Measurements from ENCODE around the gene LYPLA2. TPM values are rescaled to one million over a fixed set of nuclear protein-coding genes. Genes with fewer than 3 reads are reported as not detected.

LYPLA2 gene
- total and polyA plus RNA-seq, 7 experiments from 2014 or later = 40.7 to 124 (median 56.2) TPM

GRCh38 chr1:23809751-23810171, 18.8 kb downstream of the LYPLA2 start:
- Histone ChIP-seq H3K4me1 (ENCODE audit: control insufficient read depth in 2 of 2, insufficient read depth in 2 of 2, low read length in 2 of 2) (peaks cover 0 to 10% of the 10 kb centered on the region in 2 donors), H3K4me3 (ENCODE audit: low read length) (no peak overlapping the region), H3K27ac (ENCODE audit: low read depth, low read length) (no peak overlapping the region), H3K36me3 (ENCODE audit: control insufficient read depth in 2 of 3, insufficient read depth in 3 of 3, low read length in 3 of 3) (peaks cover 0 to 32% (median 5%) of the 10 kb centered on the region in 3 experiments), H3K9me3 (ENCODE audit: control insufficient read depth in 2 of 3, low read length in 3 of 3) (no peaks in the 10 kb centered on the region), H3K27me3 (ENCODE audit: control insufficient read depth in 2 of 2, insufficient read depth in 2 of 2, low read length in 2 of 2) (no peaks in the 10 kb centered on the region)
- H3K27ac Mint-ChIP-seq = peak overlapping the region in 4 of 9 donors; percentile 46 to 79 (median 64)
- DNase-seq = peak; percentile 71 to 84 (median 80)
- POLR2A ChIA-PET = interaction anchor here (0.6 to 2.3 kb wide), 7 partner anchors 9 to 691 kb away, joined by 3 to 22 read pairs (median 5); partner anchors contain the start of genes GALE and HMGCL
- H3K4me1 Mint-ChIP-seq = peaks cover 15 to 30% (median 17%) of the 10 kb centered on the region in 7 donors
- peak; percentile 94 for ATAC-seq
- peaks cover 0 to 15% (median 4%) of the 10 kb centered on the region in 5 donors for H3K36me3 Mint-ChIP-seq
- H3K4me3 Mint-ChIP-seq = no peak overlapping the region
- intact Hi-C loops (cut with micrococcal nuclease) = loop anchor here (1.0 to 2.0 kb wide), 8 partner anchors 15 to 108 kb away; partner anchors contain the start of genes FUCA1 (in 2 of the 2) and HMGCL (in 2 of the 2)
- H3K9me3 Mint-ChIP-seq = no peaks in the 10 kb centered on the region
- no peaks in the 10 kb centered on the region for H3K27me3 Mint-ChIP-seq
- CTCF ChIA-PET = interaction anchor here (0.6 to 3.7 kb wide), 13 partner anchors 9 to 582 kb away, joined by 3 to 32 read pairs (median 4); partner anchors contain the start of gene FUCA1

GRCh38 chr1:23810818-23811540, 20.0 kb downstream of the LYPLA2 start:
- Histone ChIP-seq H3K9me3 (ENCODE audit: control insufficient read depth in 2 of 3, low read length in 3 of 3) (no peaks in the 10 kb centered on the region), H3K4me3 (ENCODE audit: low read length) (no peak overlapping the region), H3K4me1 (ENCODE audit: control insufficient read depth in 2 of 2, insufficient read depth in 2 of 2, low read length in 2 of 2) (peaks cover 0 to 10% of the 10 kb centered on the region in 2 donors), H3K27me3 (ENCODE audit: control insufficient read depth in 2 of 2, insufficient read depth in 2 of 2, low read length in 2 of 2) (no peaks in the 10 kb centered on the region), H3K36me3 (ENCODE audit: control insufficient read depth in 2 of 3, insufficient read depth in 3 of 3, low read length in 3 of 3) (peaks cover 0 to 36% (median 5%) of the 10 kb centered on the region in 3 experiments), H3K27ac (ENCODE audit: low read depth, low read length) (no peak overlapping the region)
- peaks cover 15 to 21% (median 17%) of the 10 kb centered on the region in 7 donors for H3K4me1 Mint-ChIP-seq
- H3K27me3 Mint-ChIP-seq = no peaks in the 10 kb centered on the region
- POLR2A ChIA-PET = interaction anchor here (0.9 to 3.9 kb wide), 4 partner anchors 10 to 144 kb away, joined by 4 to 22 read pairs (median 12); partner anchors contain the start of genes GALE and HMGCL
- peak overlapping the region in 6 of 9 donors; percentile 9 to 82 (median 60) for H3K27ac Mint-ChIP-seq
- intact Hi-C loops (cut with micrococcal nuclease) = loop anchor here in 1 of 2 donors (1.0 kb wide), 1 partner anchor 106 kb away; no protein-coding TSS in a partner anchor
- H3K4me3 Mint-ChIP-seq = no peak overlapping the region
- H3K36me3 Mint-ChIP-seq = peaks cover 0 to 16% (median 2%) of the 10 kb centered on the region in 5 donors
- no peaks in the 10 kb centered on the region for H3K9me3 Mint-ChIP-seq
- DNase-seq (peak in 8 of 9 donors; percentile 29 to 54 (median 50)), ATAC-seq (peak; percentile 82)
- CTCF ChIA-PET = interaction anchor here (0.7 to 3.7 kb wide), 15 partner anchors 8 to 106 kb away, joined by 3 to 32 read pairs (median 4); partner anchors contain the start of genes CNR2, FUCA1, GALE and HMGCL

- POLR2A ChIA-PET = interaction anchor here (3.9 kb wide), 1 partner anchor 13 kb away, joined by 20 read pairs; the partner anchor contains the start of gene GALE
- CTCF ChIA-PET = no interaction called here
- Mint-ChIP-seq H3K27ac (peak overlapping the region in 1 of 9 donors; percentile 5), H3K9me3 (no peaks in the 10 kb centered on the region), H3K4me1 (peaks cover 10 to 18% (median 17%) of the 10 kb centered on the region in 7 donors), H3K4me3 (no peak overlapping the region), H3K27me3 (no peaks in the 10 kb centered on the region), H3K36me3 (peaks cover 0 to 29% (median 7%) of the 10 kb centered on the region in 5 donors)
- Histone ChIP-seq H3K36me3 (ENCODE audit: control insufficient read depth in 2 of 3, insufficient read depth in 3 of 3, low read length in 3 of 3) (peaks cover 0 to 48% (median 11%) of the 10 kb centered on the region in 3 experiments), H3K9me3 (ENCODE audit: control insufficient read depth in 2 of 3, low read length in 3 of 3) (no peaks in the 10 kb centered on the region), H3K27me3 (ENCODE audit: control insufficient read depth in 2 of 2, insufficient read depth in 2 of 2, low read length in 2 of 2) (no peaks in the 10 kb centered on the region), H3K27ac (ENCODE audit: low read depth, low read length) (no peak overlapping the region), H3K4me3 (ENCODE audit: low read length) (no peak overlapping the region), H3K4me1 (ENCODE audit: control insufficient read depth in 2 of 2, insufficient read depth in 2 of 2, low read length in 2 of 2) (peaks cover 0 to 10% of the 10 kb centered on the region in 2 donors)
- DNase-seq = no peak
- no peak for ATAC-seq
- intact Hi-C loops (cut with micrococcal nuclease) = no loop called here
Observed at GRCh38 chr1:23814016-23814415, 23.1 kb downstream of the LYPLA2 start.

GRCh38 chr1:23816361-23816760, 25.4 kb downstream of the LYPLA2 start:
- no peaks in the 10 kb centered on the region for H3K27me3 ChIP-seq (ENCODE audit: control insufficient read depth in 2 of 2, insufficient read depth in 2 of 2, low read length in 2 of 2)
- POLR2A ChIA-PET = interaction anchor here (0.8 to 1.2 kb wide), 4 partner anchors 8 to 142 kb away, joined by 3 to 4 read pairs (median 3); no protein-coding TSS in a partner anchor
- CTCF ChIA-PET = interaction anchor here (0.6 to 1.5 kb wide), 3 partner anchors 8 to 160 kb away, joined by 3 to 4 read pairs (median 3); partner anchors contain the start of gene HMGCL
- ATAC-seq = no peak
- no peak overlapping the region for H3K27ac Mint-ChIP-seq
- H3K4me1 Mint-ChIP-seq = peaks cover 0 to 6% (median 1%) of the 10 kb centered on the region in 7 donors
- intact Hi-C loops (cut with micrococcal nuclease) = no loop called here
- H3K4me3 Mint-ChIP-seq = no peak overlapping the region
- H3K36me3 ChIP-seq (ENCODE audit: control insufficient read depth in 2 of 3, insufficient read depth in 3 of 3, low read length in 3 of 3) = peaks cover 0 to 58% (median 11%) of the 10 kb centered on the region in 3 experiments
- H3K27ac ChIP-seq (ENCODE audit: low read depth, low read length) = no peak overlapping the region
- no peaks in the 10 kb centered on the region for H3K9me3 Mint-ChIP-seq
- no peak for DNase-seq
- H3K4me3 ChIP-seq (ENCODE audit: low read length) = no peak overlapping the region
- no peaks in the 10 kb centered on the region for H3K9me3 ChIP-seq (ENCODE audit: control insufficient read depth in 2 of 3, low read length in 3 of 3)
- no peaks in the 10 kb centered on the region for H3K27me3 Mint-ChIP-seq
- H3K36me3 Mint-ChIP-seq = peaks cover 0 to 35% (median 10%) of the 10 kb centered on the region in 5 donors
- H3K4me1 ChIP-seq (ENCODE audit: control insufficient read depth in 2 of 2, insufficient read depth in 2 of 2, low read length in 2 of 2) = no peaks in the 10 kb centered on the region

GRCh38 chr1:23816906-23817305, 26.0 kb downstream of the LYPLA2 start:
- H3K4me3 Mint-ChIP-seq = no peak overlapping the region
- ATAC-seq (no peak), DNase-seq (no peak)
- H3K27ac Mint-ChIP-seq = no peak overlapping the region
- H3K36me3 Mint-ChIP-seq = peaks cover 0 to 33% (median 10%) of the 10 kb centered on the region in 5 donors
- Histone ChIP-seq H3K27me3 (ENCODE audit: control insufficient read depth in 2 of 2, insufficient read depth in 2 of 2, low read length in 2 of 2) (no peaks in the 10 kb centered on the region), H3K4me1 (ENCODE audit: control insufficient read depth in 2 of 2, insufficient read depth in 2 of 2, low read length in 2 of 2) (no peaks in the 10 kb centered on the region), H3K4me3 (ENCODE audit: low read length) (no peak overlapping the region), H3K9me3 (ENCODE audit: control insufficient read depth in 2 of 3, low read length in 3 of 3) (no peaks in the 10 kb centered on the region), H3K27ac (ENCODE audit: low read depth, low read length) (no peak overlapping the region), H3K36me3 (ENCODE audit: control insufficient read depth in 2 of 3, insufficient read depth in 3 of 3, low read length in 3 of 3) (peaks cover 0 to 56% (median 11%) of the 10 kb centered on the region in 3 experiments)
- POLR2A ChIA-PET = interaction anchor here (0.8 to 1.2 kb wide), 3 partner anchors 8 to 142 kb away, joined by 3 to 4 read pairs (median 3); no protein-coding TSS in a partner anchor
- peaks cover 0 to 6% (median 0%) of the 10 kb centered on the region in 7 donors for H3K4me1 Mint-ChIP-seq
- CTCF ChIA-PET = interaction anchor here (1.0 to 1.5 kb wide), 2 partner anchors 8 to 10 kb away, joined by 3 to 4 read pairs; partner anchors contain the start of gene HMGCL
- no peaks in the 10 kb centered on the region for H3K27me3 Mint-ChIP-seq
- intact Hi-C loops (cut with micrococcal nuclease) = no loop called here
- no peaks in the 10 kb centered on the region for H3K9me3 Mint-ChIP-seq

- CTCF ChIA-PET = interaction anchor here (1.5 kb wide), 1 partner anchor 11 kb away, joined by 4 read pairs; no protein-coding TSS in a partner anchor
- ATAC-seq = no peak
- peaks cover 0 to 30% (median 10%) of the 10 kb centered on the region in 5 donors for H3K36me3 Mint-ChIP-seq
Observed at GRCh38 chr1:23817633-23818032, 26.7 kb downstream of the LYPLA2 start.

More at GRCh38 chr1:23817633-23818032, 26.7 kb downstream of the LYPLA2 start:
- POLR2A ChIA-PET = interaction anchor here (0.5 kb wide), 1 partner anchor 746 kb away, joined by 3 read pairs; no protein-coding TSS in a partner anchor
- H3K4me1 Mint-ChIP-seq = peaks cover 0 to 6% (median 0%) of the 10 kb centered on the region in 7 donors
- H3K4me3 ChIP-seq (ENCODE audit: low read length) = no peak overlapping the region
- H3K36me3 ChIP-seq (ENCODE audit: control insufficient read depth in 2 of 3, insufficient read depth in 3 of 3, low read length in 3 of 3) = peaks cover 0 to 49% (median 11%) of the 10 kb centered on the region in 3 experiments
- no peak overlapping the region for H3K4me3 Mint-ChIP-seq
- H3K27me3 ChIP-seq (ENCODE audit: control insufficient read depth in 2 of 2, insufficient read depth in 2 of 2, low read length in 2 of 2) = no peaks in the 10 kb centered on the region
- no peaks in the 10 kb centered on the region for H3K27me3 Mint-ChIP-seq
- intact Hi-C loops (cut with micrococcal nuclease) = no loop called here
- no peaks in the 10 kb centered on the region for H3K9me3 ChIP-seq (ENCODE audit: control insufficient read depth in 2 of 3, low read length in 3 of 3)
- H3K4me1 ChIP-seq (ENCODE audit: control insufficient read depth in 2 of 2, insufficient read depth in 2 of 2, low read length in 2 of 2) = no peaks in the 10 kb centered on the region
- no peak for DNase-seq
- H3K9me3 Mint-ChIP-seq = no peaks in the 10 kb centered on the region
- peak overlapping the region in 1 of 9 donors; percentile 31 for H3K27ac Mint-ChIP-seq
- no peak overlapping the region for H3K27ac ChIP-seq (ENCODE audit: low read depth, low read length)
